Activated CD4-positive, alpha-beta memory T cell treated with anti-CD3 and anti-CD28 coated beads, Interleukin-2, amount 10 ng/mL, durations not matched to agents 7 days and 5 days (primary cell): ENCODE data around the gene KIDINS220. TPM values are rescaled to one million over a fixed set of nuclear protein-coding genes. Genes with fewer than 3 reads are reported as not detected.

Experiments used
- CTCF ChIA-PET: fragments of 350-600 bp; sonication (Branson Sonifier 250); formaldehyde crosslinking; loops from one replicate; lab custom pipeline; 2021; ENCODE audit warnings: antibody characterized with exemption, inconsistent platforms; lab: Charles Lee
- POLR2A ChIA-PET: fragments of 350-600 bp; sonication (Branson Sonifier 250); formaldehyde crosslinking; loops from one replicate; lab custom pipeline; 2021; ENCODE audit warnings: antibody characterized with exemption; lab: Charles Lee
- DNase-seq: peaks from one replicate; pipeline ENCODE4 v3.0.0-alpha.2; 2020
- H3K27ac Mint-ChIP-seq: one replicate; pipeline ENCODE4 v1.8.0; 2021; ENCODE audit warnings: mild to moderate bottlenecking, mixed read lengths
- H3K27me3 Mint-ChIP-seq: one replicate; pipeline ENCODE4 v1.8.0; 2021; ENCODE audit warnings: mixed read lengths
- H3K36me3 Mint-ChIP-seq: one replicate; pipeline ENCODE4 v1.8.0; 2021; ENCODE audit warnings: low read depth, mixed read lengths
- H3K4me1 Mint-ChIP-seq: one replicate; pipeline ENCODE4 v1.8.0; 2021; ENCODE audit warnings: mixed read lengths
- H3K4me3 Mint-ChIP-seq: one replicate; pipeline ENCODE4 v1.8.0; 2021; ENCODE audit warnings: mild to moderate bottlenecking, mixed read lengths
- H3K9me3 Mint-ChIP-seq: one replicate; pipeline ENCODE4 v1.8.0; 2021; ENCODE audit warnings: mixed read lengths
- total RNA-seq, 2 experiments: library from RNA; stranded (reverse); gene quantifications; one replicate each; pipeline ENCODE4 v1.2.3, GENCODE V29; 2021

The KIDINS220 gene
- total RNA-seq, result 10 to 100 TPM; 33.4 to 35.1 TPM

DNA sequence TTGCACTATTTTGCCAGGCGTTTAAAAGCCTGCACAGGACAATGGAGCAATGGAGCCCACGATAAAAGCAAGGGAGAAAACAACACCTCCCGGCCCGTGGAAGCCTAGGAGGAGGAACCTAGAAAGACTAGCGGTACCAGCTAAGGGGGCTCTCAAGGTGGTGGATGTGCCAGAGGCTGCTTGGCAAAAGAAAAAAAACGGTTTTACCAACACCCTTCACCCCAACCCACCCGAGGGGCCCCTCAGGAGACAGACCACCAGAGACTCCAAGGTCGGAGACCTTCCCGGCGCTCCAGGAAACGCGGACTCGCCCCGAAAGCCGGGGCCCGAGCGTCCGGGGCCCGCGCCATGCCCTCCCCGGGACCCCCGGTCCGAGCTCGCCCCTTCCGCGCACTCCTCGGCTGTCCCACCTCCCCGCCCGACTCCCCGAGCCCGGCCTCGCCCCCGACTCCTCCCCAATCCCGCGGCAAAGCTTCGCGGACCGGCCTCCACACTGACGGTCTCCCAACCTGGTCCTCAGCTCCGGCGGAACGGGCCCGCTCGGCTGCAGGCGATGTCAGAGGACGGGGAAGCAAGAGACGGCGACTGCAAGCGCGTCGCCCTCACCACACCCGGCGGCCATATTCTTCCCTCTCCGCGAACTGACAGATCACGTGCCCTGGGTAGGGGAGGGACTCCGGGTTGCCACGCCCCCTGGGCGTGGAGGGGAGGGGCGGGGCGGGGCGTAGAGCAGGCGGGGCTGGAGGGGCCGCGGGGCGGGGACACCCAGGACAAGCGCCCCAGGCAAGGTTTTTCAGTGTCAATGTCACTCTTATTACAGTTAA lies at the start of gene KIDINS220:
KIDINS220 (minus strand) TSS at position 643 of the 824 bp plus-strand sequence. CDS start 10,520 bp downstream, outside the sequence.
- peaks cover 8% of the 10 kb centered on the region for H3K36me3 Mint-ChIP-seq
- peak within 1 kb of the TSS; percentile 98 for H3K4me3 Mint-ChIP-seq
- H3K27me3 Mint-ChIP-seq, result no peaks in the 10 kb centered on the region
- DNase-seq, result peak; percentile 88
- POLR2A ChIA-PET, result interaction anchor here (0.8 to 2.2 kb wide), 8 partner anchors 10 to 360 kb away, joined by 3 to 10 read pairs (median 4); partner anchors contain the start of gene ID2
- H3K4me1 Mint-ChIP-seq, result peaks cover 36% of the 10 kb centered on the region
- CTCF ChIA-PET, result interaction anchor here (0.6 to 1.2 kb wide), 3 partner anchors 33 to 1703 kb away, joined by 3 to 5 read pairs (median 3); no protein-coding TSS in a partner anchor
- H3K27ac Mint-ChIP-seq, result peak within 1 kb of the TSS; percentile 95
- H3K9me3 Mint-ChIP-seq, result no peaks in the 10 kb centered on the region

DNA sequence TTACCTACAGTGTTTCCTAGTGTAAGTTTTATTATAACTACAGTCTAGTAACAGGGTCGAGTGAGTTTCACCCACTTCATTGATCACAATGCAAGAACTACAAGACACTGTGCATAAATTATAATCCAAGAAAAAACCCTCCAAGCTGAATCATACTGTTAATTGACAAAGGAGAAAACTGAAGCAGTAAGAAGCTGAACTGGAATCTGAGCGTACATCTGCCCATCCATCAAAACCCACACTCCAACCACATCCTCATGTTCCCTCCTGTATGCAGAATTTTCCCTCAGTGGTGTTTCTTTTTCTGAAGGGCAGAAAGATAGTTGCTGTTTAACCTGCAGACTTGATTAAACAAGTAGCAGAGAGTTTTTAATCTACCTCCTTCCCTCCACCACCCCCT lies 49.5 kb upstream of the KIDINS220 start:
- no peak overlapping the region for H3K4me3 Mint-ChIP-seq
- CTCF ChIA-PET, result no interaction called here
- POLR2A ChIA-PET, result no interaction called here
- H3K36me3 Mint-ChIP-seq, result no peaks in the 10 kb centered on the region
- no peak for DNase-seq
- peaks cover 2% of the 10 kb centered on the region for H3K4me1 Mint-ChIP-seq
- H3K27ac Mint-ChIP-seq, result no peak overlapping the region
- no peaks in the 10 kb centered on the region for H3K27me3 Mint-ChIP-seq
- no peaks in the 10 kb centered on the region for H3K9me3 Mint-ChIP-seq

DNA sequence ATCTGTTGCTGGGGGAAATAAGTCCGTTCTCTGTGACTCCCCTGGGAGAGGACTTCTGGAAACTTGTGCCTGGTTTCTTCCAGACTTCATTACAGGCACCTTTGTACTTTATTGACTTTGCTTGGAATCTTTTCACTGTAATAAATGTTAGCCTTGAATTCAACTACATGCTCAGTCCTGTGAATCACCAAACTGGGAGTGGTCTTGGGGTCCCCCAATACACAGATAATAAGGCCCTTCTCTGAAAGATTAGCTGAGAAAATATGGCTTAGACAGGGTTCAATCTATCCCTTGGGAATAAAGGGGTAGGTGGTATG lies 48.7 kb upstream of the KIDINS220 start:
- CTCF ChIA-PET, result no interaction called here
- Mint-ChIP-seq H3K4me3 (no peak overlapping the region), H3K27ac (no peak overlapping the region), H3K4me1 (peaks cover 2% of the 10 kb centered on the region), H3K9me3 (no peaks in the 10 kb centered on the region), H3K27me3 (no peaks in the 10 kb centered on the region), H3K36me3 (no peaks in the 10 kb centered on the region)
- DNase-seq, result no peak
- POLR2A ChIA-PET, result no interaction called here

DNA sequence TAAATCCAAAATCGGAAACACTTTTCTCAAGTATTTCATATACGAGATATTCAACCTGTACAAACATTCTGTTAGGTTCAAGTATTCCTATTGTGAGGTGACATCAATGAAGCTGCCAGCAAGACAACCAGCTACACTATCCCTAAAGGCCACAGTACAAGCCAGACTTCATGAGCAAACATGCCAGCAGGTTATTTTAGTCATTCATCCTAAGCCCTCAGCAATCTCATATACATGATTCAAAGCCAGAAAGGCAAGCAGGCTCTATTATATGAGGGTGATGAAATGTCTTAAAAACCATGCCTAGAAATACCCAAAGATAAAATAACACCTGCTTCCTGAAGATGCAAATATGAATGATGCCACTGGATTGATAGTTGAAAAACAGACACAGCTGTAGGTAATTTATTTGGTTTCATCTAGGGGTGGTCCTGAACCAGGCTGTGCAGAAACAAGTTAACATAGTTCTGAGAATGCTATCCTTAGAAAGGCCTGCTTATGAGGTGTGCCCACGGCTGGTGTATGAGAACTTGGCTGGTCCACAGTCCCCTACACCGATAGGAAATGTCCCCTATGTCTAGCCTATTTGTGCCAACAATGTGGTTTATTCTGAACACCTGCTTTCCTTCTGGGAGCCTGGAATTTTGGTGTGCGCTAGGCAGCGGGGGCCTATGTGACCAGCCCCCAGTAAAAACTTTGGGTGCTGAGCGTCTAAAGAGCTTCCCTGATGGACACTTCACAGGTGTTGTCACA lies 48.2 kb upstream of the KIDINS220 start:
- Mint-ChIP-seq H3K9me3 (no peaks in the 10 kb centered on the region), H3K4me1 (peaks cover 2% of the 10 kb centered on the region), H3K27ac (no peak overlapping the region), H3K27me3 (no peaks in the 10 kb centered on the region), H3K36me3 (no peaks in the 10 kb centered on the region), H3K4me3 (no peak overlapping the region)
- CTCF ChIA-PET, result no interaction called here
- POLR2A ChIA-PET, result no interaction called here
- DNase-seq, result no peak

DNA sequence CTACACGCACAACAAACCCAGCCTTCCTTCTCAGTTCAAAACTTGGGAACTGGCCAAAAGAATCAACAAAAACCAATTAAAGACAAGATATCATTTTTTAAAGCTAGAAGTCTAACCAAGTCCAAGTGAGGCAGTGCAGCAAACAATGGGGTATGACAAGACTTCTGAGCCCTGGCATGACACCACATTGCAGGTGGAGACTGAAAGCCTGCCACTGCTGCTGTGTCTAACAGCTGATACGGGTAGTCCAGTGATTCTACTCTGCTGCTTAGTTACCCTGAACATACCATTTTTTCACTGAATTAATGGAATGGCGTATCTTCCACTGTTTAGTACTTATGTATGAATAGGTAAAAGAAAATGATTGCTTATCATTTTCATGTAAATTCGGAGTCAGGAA lies 47.4 kb upstream of the KIDINS220 start:
- no peak for DNase-seq
- H3K27me3 Mint-ChIP-seq, result no peaks in the 10 kb centered on the region
- CTCF ChIA-PET, result no interaction called here
- POLR2A ChIA-PET, result no interaction called here
- H3K27ac Mint-ChIP-seq, result no peak overlapping the region
- H3K4me1 Mint-ChIP-seq, result peaks cover 2% of the 10 kb centered on the region
- H3K9me3 Mint-ChIP-seq, result no peaks in the 10 kb centered on the region
- no peak overlapping the region for H3K4me3 Mint-ChIP-seq
- no peaks in the 10 kb centered on the region for H3K36me3 Mint-ChIP-seq

DNA sequence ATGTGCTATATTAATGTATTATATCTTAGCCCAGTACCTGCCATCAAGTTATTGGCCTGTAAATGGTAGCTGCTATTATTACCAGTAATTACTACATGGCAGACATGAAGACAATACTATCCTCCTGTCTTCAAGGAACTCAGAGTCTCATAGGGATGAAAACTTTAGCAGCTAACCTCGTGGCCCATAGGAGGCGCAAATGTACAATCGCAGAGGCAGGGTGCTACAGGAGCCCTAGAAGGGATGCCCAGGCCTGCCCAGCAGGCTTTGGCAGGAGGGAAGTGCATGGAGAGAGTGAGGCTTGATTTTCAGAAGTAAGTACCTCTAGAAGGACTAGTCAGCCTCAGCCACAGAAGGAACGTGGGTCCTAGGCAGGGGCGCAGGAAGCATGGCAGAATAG lies 44.7 kb upstream of the KIDINS220 start:
- H3K36me3 Mint-ChIP-seq, result no peaks in the 10 kb centered on the region
- DNase-seq, result no peak
- ChIA-PET POLR2A (no interaction called here), CTCF (interaction anchor here (1.4 kb wide), 1 partner anchor 9 kb away, joined by 4 read pairs; no protein-coding TSS in a partner anchor)
- no peak overlapping the region for H3K27ac Mint-ChIP-seq
- peaks cover 2% of the 10 kb centered on the region for H3K4me1 Mint-ChIP-seq
- no peaks in the 10 kb centered on the region for H3K27me3 Mint-ChIP-seq
- no peak overlapping the region for H3K4me3 Mint-ChIP-seq
- no peaks in the 10 kb centered on the region for H3K9me3 Mint-ChIP-seq

DNA sequence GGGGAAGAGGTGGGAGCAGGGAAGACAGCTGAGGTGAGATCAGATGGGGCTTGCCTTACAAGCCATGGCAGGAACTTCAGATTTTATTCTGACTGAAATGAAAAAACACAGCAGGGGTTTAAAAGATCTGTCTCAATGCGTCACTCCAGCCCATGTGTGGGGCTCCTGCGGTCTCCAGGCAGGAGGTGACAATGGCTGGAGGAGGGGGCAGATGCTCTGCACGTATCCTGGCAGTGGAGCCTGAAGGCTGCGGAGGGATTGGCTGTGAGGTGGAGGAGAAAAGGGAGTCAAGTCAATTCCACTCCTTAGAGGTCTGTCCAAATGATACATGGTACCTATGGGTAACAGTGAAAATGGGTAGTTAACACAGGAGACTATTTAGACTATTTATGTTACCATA lies 40.5 kb upstream of the KIDINS220 start:
- no peaks in the 10 kb centered on the region for H3K9me3 Mint-ChIP-seq
- H3K27ac Mint-ChIP-seq, result no peak overlapping the region
- CTCF ChIA-PET, result no interaction called here
- POLR2A ChIA-PET, result interaction anchor here (0.8 kb wide), 1 partner anchor 10 kb away, joined by 3 read pairs; no protein-coding TSS in a partner anchor
- H3K27me3 Mint-ChIP-seq, result no peaks in the 10 kb centered on the region
- H3K4me3 Mint-ChIP-seq, result no peak overlapping the region
- H3K36me3 Mint-ChIP-seq, result no peaks in the 10 kb centered on the region
- no peak for DNase-seq
- no peaks in the 10 kb centered on the region for H3K4me1 Mint-ChIP-seq

DNA sequence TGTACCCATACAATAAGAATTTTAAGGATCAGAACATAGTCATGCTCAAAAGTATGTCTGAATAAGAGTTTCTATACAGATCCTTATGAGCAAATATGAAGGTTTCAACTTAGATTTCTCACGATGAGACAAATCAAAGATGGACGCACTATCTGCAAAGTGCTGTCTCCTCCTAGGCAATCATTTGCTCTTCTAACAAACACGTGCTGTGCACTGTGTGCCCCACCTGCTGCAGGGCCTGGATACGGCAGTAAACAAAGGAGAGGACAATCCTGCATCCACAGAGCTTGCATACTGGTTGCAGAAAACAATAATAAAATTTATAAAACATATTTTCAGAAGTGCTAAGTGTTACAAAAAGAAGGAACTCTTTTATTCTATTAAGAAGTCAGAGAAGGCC lies 39.9 kb upstream of the KIDINS220 start:
- no peak for DNase-seq
- Mint-ChIP-seq H3K4me1 (no peaks in the 10 kb centered on the region), H3K36me3 (no peaks in the 10 kb centered on the region), H3K9me3 (no peaks in the 10 kb centered on the region), H3K27me3 (no peaks in the 10 kb centered on the region), H3K27ac (no peak overlapping the region), H3K4me3 (no peak overlapping the region)
- ChIA-PET POLR2A (no interaction called here), CTCF (no interaction called here)

DNA sequence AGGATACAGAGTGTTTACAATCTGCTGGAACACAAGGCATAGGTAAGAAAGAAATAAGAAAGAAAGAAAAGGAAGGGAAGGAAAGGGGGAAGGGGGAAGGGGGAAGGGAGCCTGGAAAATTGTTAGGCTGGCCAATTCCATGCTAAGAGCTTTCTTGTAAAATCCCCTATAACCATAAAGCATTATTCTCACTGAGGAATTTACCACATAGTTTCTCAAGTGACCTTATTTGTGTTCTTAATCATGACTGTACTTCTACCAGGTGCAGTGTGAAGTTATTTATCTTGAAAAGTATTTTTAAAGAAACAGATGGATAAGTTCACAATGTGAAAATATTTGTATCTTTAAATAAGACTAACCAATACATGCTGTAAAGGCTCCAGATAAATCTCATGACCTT lies 39.2 kb upstream of the KIDINS220 start:
- Mint-ChIP-seq H3K4me3 (no peak overlapping the region), H3K9me3 (no peaks in the 10 kb centered on the region), H3K4me1 (no peaks in the 10 kb centered on the region), H3K27me3 (no peaks in the 10 kb centered on the region), H3K36me3 (no peaks in the 10 kb centered on the region), H3K27ac (no peak overlapping the region)
- no peak for DNase-seq
- ChIA-PET CTCF (no interaction called here), POLR2A (no interaction called here)

DNA sequence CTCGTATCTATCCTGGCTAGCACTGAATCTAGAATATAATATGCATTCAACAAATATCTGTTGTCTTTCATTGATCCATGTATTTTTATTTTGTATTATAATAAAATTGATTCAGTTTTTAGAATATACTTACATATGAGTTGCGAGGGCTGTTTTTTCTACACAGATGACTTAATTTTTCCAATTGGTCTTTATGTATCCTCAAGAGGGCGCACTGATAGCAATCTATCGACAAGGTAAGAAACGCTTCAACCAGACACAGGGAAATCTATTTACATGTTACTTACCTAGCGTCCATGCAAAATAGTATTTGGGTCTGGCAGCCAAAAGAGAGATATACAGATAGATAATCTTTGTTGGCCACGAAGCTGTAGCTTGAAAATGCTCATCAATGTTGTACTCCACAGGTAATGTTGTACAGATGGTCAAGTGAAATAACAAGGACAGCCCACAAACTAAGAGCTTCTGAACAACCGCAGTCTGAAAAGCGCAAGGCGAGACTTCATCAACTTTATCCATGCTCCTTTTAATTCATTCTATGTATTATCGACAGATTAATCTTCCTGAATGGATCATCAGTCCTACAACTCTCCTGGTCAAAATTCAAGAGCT lies 35.5 kb upstream of the KIDINS220 start:
- no peaks in the 10 kb centered on the region for H3K4me1 Mint-ChIP-seq
- no peaks in the 10 kb centered on the region for H3K36me3 Mint-ChIP-seq

DNA sequence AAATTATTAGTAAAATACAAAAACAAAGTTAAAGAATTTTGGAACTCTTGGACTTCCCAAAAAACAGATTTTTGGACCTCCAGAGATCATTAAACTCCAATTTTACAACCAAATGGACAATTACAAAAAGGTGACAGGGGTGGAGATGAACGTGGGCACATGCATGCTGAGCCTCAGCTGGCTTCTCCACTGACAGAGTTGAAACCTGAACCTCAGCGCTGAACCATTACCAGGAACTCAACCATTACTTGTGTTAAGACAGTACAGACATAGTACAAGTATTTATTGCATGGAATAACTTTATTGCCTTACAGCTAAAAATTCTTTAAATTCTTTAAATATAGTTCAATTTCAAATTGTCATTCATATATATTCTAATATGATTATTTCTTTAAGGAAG lies 33.0 kb upstream of the KIDINS220 start:
- Mint-ChIP-seq H3K4me3 (no peak overlapping the region), H3K36me3 (no peaks in the 10 kb centered on the region), H3K27ac (no peak overlapping the region), H3K27me3 (no peaks in the 10 kb centered on the region), H3K9me3 (no peaks in the 10 kb centered on the region), H3K4me1 (no peaks in the 10 kb centered on the region)
- POLR2A ChIA-PET, result no interaction called here
- DNase-seq, result no peak
- CTCF ChIA-PET, result interaction anchor here (1.4 kb wide), 1 partner anchor 15 kb away, joined by 3 read pairs; no protein-coding TSS in a partner anchor

More for the DNA sequence above, 35.5 kb upstream of the KIDINS220 start:
- Mint-ChIP-seq H3K4me3 (no peak overlapping the region), H3K27me3 (no peaks in the 10 kb centered on the region), H3K9me3 (no peaks in the 10 kb centered on the region), H3K27ac (no peak overlapping the region)
- CTCF ChIA-PET, result interaction anchor here (0.7 to 1.7 kb wide), 8 partner anchors 9 to 270 kb away, joined by 3 to 7 read pairs (median 4); no protein-coding TSS in a partner anchor
- DNase-seq, result no peak
- POLR2A ChIA-PET, result no interaction called here

DNA sequence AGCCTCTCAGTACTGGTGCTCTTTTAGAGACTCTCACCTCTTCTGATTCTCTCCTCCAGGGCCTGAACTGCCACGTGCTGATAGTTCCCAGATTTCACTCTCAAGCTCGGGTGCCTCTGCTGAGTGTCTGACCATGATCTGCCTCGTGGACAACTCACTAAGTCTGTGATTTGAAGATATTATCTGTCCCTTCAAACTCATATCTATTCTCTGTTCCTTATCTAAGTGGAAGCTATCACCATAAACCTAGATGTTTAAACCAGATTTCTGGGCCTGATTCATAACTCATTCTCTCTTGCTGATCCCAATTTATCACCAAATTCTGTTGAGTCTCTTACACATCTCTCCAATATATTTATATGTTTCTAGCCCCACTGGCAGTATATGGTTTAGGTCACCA lies 29.9 kb upstream of the KIDINS220 start:
- DNase-seq, result no peak
- Mint-ChIP-seq H3K4me1 (no peaks in the 10 kb centered on the region), H3K36me3 (no peaks in the 10 kb centered on the region), H3K9me3 (no peaks in the 10 kb centered on the region), H3K27me3 (no peaks in the 10 kb centered on the region), H3K4me3 (no peak overlapping the region), H3K27ac (no peak overlapping the region)
- ChIA-PET CTCF (interaction anchor here (0.6 kb wide), 1 partner anchor 12 kb away, joined by 4 read pairs; no protein-coding TSS in a partner anchor), POLR2A (interaction anchor here (1.3 kb wide), 1 partner anchor 11 kb away, joined by 3 read pairs; no protein-coding TSS in a partner anchor)
